OCI-LY1 (cell line): ENCODE results near the gene PCDHGB2.
"Not testable (repeated sequence)": the region's sequence is repeated elsewhere in the genome, so short reads cannot be mapped to it uniquely, and the experiment has no call there.

ENCODE experiments used
- H2AFZ ChIP-seq: fragments of 200-600 bp; sonication (generic), shearing (Covaris generic); 2 replicates; pipeline ENCODE4 v1.6.0; 2014; ENCODE audit warnings: antibody characterized with exemption, mild to moderate bottlenecking, low read length
- H3F3A ChIP-seq: fragments of 200-600 bp; sonication (generic), shearing (Covaris generic); 2 replicates; pipeline ENCODE4 v1.6.0; 2014; ENCODE audit warnings: mild to moderate bottlenecking, antibody characterized with exemption, low read length, moderate library complexity; ENCODE audit not compliant: insufficient read depth
- H3K27ac ChIP-seq: fragments of 200-600 bp; sonication (generic); 2 replicates; pipeline ENCODE4 v1.5.1; 2014; ENCODE audit warnings: low read length, mixed run types, mild to moderate bottlenecking, low read depth; ENCODE audit not compliant: poor library complexity, severe bottlenecking
- H3K27me3 ChIP-seq: fragments of 200-600 bp; sonication (generic); 2 replicates; pipeline ENCODE4 v1.6.0; 2014; ENCODE audit warnings: antibody characterized with exemption, mild to moderate bottlenecking, low read length, moderate library complexity; ENCODE audit not compliant: insufficient read depth
- H3K36me3 ChIP-seq: fragments of 200-600 bp; sonication (generic); 2 replicates; pipeline ENCODE4 v1.6.1; 2014; ENCODE audit warnings: mild to moderate bottlenecking, antibody characterized with exemption, low read length, moderate library complexity, mixed read lengths; ENCODE audit not compliant: insufficient read depth
- H3K4me1 ChIP-seq: fragments of 200-600 bp; sonication (generic); 2 replicates; pipeline ENCODE4 v1.5.1; 2014; ENCODE audit warnings: mild to moderate bottlenecking, low read length, moderate library complexity; ENCODE audit not compliant: insufficient read depth, severe bottlenecking
- H3K4me2 ChIP-seq: fragments of 200-600 bp; sonication (generic), shearing (Covaris generic); 2 replicates; pipeline ENCODE4 v1.6.1; 2014; ENCODE audit warnings: low read length
- H3K4me3 ChIP-seq: fragments of 200-600 bp; sonication (generic); 2 replicates; pipeline ENCODE4 v1.5.1; 2014; ENCODE audit warnings: low read length, low read depth, mild to moderate bottlenecking, mixed read lengths; ENCODE audit not compliant: poor library complexity, severe bottlenecking
- H3K79me2 ChIP-seq: fragments of 200-600 bp; shearing (Covaris generic); 2 replicates; pipeline ENCODE4 v1.6.1; 2016; ENCODE audit warnings: mixed run types, low read length, mixed read lengths; ENCODE audit not compliant: insufficient read depth
- H3K9ac ChIP-seq: fragments of 200-600 bp; sonication (generic), shearing (Covaris generic); 2 replicates; pipeline ENCODE4 v1.6.1; 2014; ENCODE audit warnings: mild to moderate bottlenecking, low read length, mixed read lengths
- H3K9me2 ChIP-seq: fragments of 200-600 bp; sonication (generic), shearing (Covaris generic); 2 replicates; pipeline ENCODE4 v1.6.1; 2014; ENCODE audit warnings: low read depth, mild to moderate bottlenecking, low read length, mixed read lengths
- H3K9me3 ChIP-seq: fragments of 200-600 bp; shearing (Covaris generic); 2 replicates; pipeline ENCODE4 v1.6.1; 2014; ENCODE audit warnings: low read length, mixed read lengths
- H4K20me1 ChIP-seq: fragments of 200-600 bp; sonication (generic), shearing (Covaris generic); 2 replicates; pipeline ENCODE4 v1.6.0; 2016; ENCODE audit warnings: mild to moderate bottlenecking, low read length; ENCODE audit not compliant: insufficient read depth
- EZH2 ChIP-seq: fragments of 200-600 bp; sonication (generic), shearing (Covaris generic); IDR thresholded peaks from 2 replicates; pipeline ENCODE4 v1.8.0; 2017; ENCODE audit warnings: borderline replicate concordance, mixed run types, mild to moderate bottlenecking, antibody characterized with exemption, low read length, moderate library complexity, mixed read lengths
- TF ChIP-seq, protein P1 (sequence below): fragments of 200-600 bp; sonication (generic), shearing (Covaris generic); IDR thresholded peaks from 2 replicates; pipeline ENCODE4 v1.5.1; 2017; ENCODE audit warnings: mild to moderate bottlenecking, antibody characterized with exemption, low read length, moderate library complexity, mixed read lengths

PCDHGB2 gene

DNA sequence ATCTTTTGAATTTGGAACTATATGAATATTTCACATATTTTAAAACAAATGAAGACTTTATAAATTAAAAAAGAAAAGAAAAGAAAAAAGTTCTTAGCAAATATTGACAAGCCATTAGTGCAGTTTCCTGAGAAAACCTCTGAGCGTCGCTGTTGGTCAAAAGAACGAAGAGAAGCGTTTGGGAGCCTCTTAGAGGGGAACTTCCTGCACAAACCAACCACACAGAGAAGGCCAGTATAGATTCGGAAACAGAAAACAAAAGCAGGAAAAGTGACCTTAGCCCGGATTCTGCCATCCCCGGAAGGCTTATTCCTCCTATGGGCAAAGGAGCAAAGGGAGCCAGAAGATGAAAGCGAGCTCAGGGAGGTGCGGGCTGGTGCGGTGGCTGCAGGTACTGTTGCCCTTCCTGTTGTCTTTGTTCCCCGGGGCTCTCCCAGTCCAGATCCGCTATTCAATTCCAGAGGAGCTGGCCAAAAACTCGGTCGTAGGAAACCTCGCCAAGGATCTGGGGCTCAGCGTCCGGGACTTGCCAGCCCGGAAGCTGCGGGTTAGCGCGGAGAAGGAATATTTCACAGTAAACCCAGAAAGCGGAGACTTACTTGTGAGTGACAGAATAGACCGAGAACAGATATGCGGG lies at the start of gene PCDHGB2:
Gene PCDHGB2, plus strand, starts transcription at position 205 of the 637 bp plus-strand sequence. Its CDS starts 142 bp downstream, at position 347.
- Histone ChIP-seq H3F3A (no peaks in the 10 kb centered on the region), H2AFZ (no peak within 1 kb of the TSS), H3K4me2 (no peak within 1 kb of the TSS), H3K27ac (no peak within 1 kb of the TSS), H3K36me3 (peaks cover 7% of the 10 kb centered on the region; the same call in 1 of the 2 replicates), H3K27me3 (no peaks in the 10 kb centered on the region), H3K9me3 (peaks cover 48% of the 10 kb centered on the region), H3K9me2 (no peaks in the 10 kb centered on the region), H3K79me2 (no peaks in the 10 kb centered on the region), H3K4me3 (no peak within 1 kb of the TSS), H3K9ac (no peak within 1 kb of the TSS), H3K4me1 (no peaks in the 10 kb centered on the region), H4K20me1 (no peaks in the 10 kb centered on the region)
- TF ChIP-seq, protein P1, sequence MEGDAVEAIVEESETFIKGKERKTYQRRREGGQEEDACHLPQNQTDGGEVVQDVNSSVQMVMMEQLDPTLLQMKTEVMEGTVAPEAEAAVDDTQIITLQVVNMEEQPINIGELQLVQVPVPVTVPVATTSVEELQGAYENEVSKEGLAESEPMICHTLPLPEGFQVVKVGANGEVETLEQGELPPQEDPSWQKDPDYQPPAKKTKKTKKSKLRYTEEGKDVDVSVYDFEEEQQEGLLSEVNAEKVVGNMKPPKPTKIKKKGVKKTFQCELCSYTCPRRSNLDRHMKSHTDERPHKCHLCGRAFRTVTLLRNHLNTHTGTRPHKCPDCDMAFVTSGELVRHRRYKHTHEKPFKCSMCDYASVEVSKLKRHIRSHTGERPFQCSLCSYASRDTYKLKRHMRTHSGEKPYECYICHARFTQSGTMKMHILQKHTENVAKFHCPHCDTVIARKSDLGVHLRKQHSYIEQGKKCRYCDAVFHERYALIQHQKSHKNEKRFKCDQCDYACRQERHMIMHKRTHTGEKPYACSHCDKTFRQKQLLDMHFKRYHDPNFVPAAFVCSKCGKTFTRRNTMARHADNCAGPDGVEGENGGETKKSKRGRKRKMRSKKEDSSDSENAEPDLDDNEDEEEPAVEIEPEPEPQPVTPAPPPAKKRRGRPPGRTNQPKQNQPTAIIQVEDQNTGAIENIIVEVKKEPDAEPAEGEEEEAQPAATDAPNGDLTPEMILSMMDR: no peak
- TF ChIP-seq EZH2: no peak

DNA sequence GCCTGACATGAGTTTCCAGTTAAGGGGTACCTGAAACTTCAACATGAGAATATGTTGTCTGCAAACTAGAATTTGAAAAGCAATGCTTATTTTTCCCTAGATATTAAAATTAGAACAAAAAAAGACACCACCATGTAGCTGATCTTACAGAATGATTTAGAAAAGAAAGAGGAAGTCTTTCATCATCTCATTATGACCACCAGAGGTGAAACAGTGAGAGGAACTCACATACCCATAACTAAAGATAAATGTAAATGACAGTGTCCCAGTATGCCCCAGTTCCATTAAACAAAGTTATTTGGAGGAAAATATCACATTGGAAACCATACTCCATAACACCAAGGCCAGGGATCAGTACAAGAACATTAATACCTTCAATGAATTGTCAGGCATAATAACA lies 46.1 kb upstream of the PCDHGB2 start:
- Histone ChIP-seq H3K4me2 (no peak overlapping the region), H2AFZ (no peak overlapping the region), H3K27ac (no peak overlapping the region), H3K4me1 (no peaks in the 10 kb centered on the region), H3K4me3 (no peak overlapping the region), H3K9me3 (peaks cover 52% of the 10 kb centered on the region), H3F3A (no peaks in the 10 kb centered on the region), H3K27me3 (no peaks in the 10 kb centered on the region), H4K20me1 (no peaks in the 10 kb centered on the region), H3K9me2 (no peaks in the 10 kb centered on the region), H3K79me2 (peaks cover 11% of the 10 kb centered on the region), H3K9ac (no peak overlapping the region), H3K36me3 (peaks cover 52% of the 10 kb centered on the region)
- TF ChIP-seq, protein P1: no peak

DNA sequence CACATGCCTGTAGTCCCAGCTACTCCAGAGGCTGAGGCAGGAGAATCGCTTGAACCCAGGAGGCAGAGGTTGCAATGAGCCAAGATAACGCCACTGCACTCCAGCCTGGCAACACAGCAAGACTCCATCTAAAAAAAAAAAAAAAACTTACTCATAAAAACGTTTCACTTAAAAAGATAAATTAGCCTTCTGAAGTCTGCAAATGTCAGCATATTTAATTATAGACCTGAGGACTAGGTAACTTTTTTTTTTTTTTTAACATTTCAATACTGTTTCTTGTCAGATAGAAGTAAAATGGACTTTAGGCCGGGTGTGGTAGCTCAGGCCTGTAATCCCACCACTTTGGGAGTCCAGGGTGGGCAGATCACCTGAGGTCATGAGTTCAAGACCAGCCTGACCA lies 42.8 kb upstream of the PCDHGB2 start:
- H3K9me3 ChIP-seq: peaks cover 50% of the 10 kb centered on the region
- not testable (repeated sequence) for H3K9me2 ChIP-seq, H2AFZ ChIP-seq, H4K20me1 ChIP-seq, H3K27me3 ChIP-seq, H3K4me3 ChIP-seq, H3K9ac ChIP-seq, H3K27ac ChIP-seq, H3K4me2 ChIP-seq, H3F3A ChIP-seq
- H3K4me1 ChIP-seq: peaks cover 18% of the 10 kb centered on the region
- H3K36me3 ChIP-seq: peaks cover 65% of the 10 kb centered on the region
- peaks cover 24% of the 10 kb centered on the region for H3K79me2 ChIP-seq

DNA sequence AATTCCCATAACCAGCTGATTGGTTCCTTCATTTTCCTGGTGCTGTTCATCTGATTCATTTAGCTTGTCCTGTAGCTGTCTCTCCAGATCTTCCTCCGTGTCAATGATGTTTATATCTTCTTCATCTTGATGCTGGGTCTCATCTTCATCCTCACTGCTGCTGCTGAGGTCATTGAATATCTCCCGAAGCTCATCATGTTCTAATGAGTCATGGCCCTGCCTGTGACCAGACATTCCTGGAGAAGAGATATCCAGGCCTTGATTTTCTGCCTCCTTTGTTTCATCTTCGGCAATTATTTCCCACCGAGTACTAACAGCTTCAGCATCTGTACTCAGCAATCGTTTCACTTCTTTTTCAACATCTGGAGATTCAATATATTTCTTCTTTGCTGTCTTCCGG lies 40.6 kb upstream of the PCDHGB2 start:
- H3K9me3 ChIP-seq: peaks cover 36% of the 10 kb centered on the region
- H3K79me2 ChIP-seq: peaks cover 24% of the 10 kb centered on the region
- no peaks in the 10 kb centered on the region for H3F3A ChIP-seq
- no peaks in the 10 kb centered on the region for H3K27me3 ChIP-seq
- TF ChIP-seq, protein P1: no peak
- no peak for TF ChIP-seq EZH2
- H3K4me1 ChIP-seq: peaks cover 19% of the 10 kb centered on the region
- no peak overlapping the region for H2AFZ ChIP-seq
- H3K9me2 ChIP-seq: no peaks in the 10 kb centered on the region
- peak overlapping the region; percentile 86 for H3K4me3 ChIP-seq
- H3K4me2 ChIP-seq: peak overlapping the region; percentile 66
- no peak overlapping the region for H3K27ac ChIP-seq
- no peaks in the 10 kb centered on the region for H4K20me1 ChIP-seq
- H3K36me3 ChIP-seq: peaks cover 50% of the 10 kb centered on the region
- no peak overlapping the region for H3K9ac ChIP-seq
